GM21825 (cell line): ENCODE measurements around the gene KXD1.
"Not testable (repeated sequence)": the region's sequence is repeated elsewhere in the genome, so short reads cannot be mapped to it uniquely, and the experiment has no call there.

Experiments used
- ATAC-seq: cut with Tn5 transposase; IDR thresholded peaks from one replicate; pipeline ENCODE4 v1.9.1; 2021; ENCODE audit warnings: mild to moderate bottlenecking, moderate library complexity; ENCODE audit not compliant: unreplicated experiment

The KXD1 gene

DNA sequence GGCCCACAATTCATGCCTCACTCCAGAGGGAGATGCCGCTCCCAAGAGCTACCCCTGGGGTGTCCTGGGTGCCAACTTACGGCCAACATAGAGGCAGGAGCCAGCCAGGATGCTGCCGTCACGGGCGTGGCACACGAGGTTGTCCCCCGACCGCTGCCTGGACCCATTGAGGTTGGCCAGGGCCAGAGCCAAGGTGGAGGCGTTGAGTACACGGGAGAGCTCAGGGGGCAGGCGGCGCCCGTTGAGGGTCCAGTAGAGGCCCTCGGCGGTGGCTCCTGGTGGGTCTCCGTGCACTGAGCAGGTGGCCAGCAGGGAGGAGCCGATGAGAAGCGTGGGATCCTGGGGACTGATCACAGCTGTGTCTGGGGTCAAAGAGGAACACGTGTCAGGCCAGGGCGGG lies 41.8 kb downstream of the KXD1 start:
- no peak for ATAC-seq

- ATAC-seq, result not testable (repeated sequence)
Observed at GRCh38 chr19:18600692-18601397, 43.2 kb downstream of the KXD1 start.

DNA sequence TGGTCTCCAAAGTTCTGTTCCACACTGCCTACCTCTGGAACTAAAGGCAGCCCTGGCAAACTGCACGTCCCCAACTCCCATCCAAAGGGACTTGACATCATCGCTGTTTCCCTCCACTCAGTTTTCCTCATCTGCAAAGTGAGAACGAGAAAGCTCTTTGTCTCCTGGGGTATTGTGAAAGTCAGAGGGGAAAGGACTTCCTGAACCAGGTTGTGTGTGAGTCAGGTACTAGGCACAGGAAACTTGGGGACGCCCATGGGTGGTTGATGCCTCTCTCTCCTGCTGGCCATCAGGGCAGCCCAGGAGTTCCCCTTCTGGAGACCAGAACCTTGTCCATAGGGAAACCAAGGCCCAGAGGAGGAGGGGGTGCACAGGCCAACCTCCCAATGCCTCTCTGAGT lies 44.2 kb downstream of the KXD1 start:
- ATAC-seq, result no peak

DNA sequence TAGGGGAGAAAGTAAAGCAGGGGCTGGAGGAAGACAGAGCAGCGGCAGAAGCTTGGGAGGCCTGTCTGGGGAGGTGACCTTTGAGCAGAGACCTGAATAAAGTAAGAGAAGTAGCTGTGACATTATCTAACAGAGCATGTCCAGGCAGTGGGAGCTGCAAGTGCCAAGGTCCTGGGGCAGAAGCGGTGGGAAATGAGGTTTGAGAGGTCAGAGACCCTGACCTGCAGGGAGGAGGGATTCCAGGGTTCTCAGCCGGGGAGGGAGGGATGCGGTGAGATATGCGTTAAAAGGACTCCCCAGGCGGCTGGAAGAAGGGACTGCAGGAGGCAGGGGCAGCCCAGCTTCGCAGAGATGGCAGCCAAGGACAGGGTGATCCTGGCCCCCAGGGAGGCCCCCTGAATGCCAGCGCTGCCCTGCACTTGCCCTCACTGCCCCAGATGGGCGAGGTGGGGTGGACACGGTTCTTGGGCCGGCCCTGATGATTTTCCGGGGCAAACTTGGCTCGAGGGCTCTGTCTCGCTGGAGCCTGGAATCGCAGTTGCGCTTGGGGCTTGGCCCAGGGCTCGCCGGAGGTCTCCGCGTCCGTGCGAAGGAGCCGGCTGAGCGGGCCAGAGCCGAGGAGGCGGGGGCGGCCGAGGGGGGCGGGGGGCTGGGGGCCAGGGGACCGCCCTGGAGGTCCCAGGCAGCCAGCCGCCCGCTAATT lies 45.7 kb downstream of the KXD1 start:
- ATAC-seq, result no peak

DNA sequence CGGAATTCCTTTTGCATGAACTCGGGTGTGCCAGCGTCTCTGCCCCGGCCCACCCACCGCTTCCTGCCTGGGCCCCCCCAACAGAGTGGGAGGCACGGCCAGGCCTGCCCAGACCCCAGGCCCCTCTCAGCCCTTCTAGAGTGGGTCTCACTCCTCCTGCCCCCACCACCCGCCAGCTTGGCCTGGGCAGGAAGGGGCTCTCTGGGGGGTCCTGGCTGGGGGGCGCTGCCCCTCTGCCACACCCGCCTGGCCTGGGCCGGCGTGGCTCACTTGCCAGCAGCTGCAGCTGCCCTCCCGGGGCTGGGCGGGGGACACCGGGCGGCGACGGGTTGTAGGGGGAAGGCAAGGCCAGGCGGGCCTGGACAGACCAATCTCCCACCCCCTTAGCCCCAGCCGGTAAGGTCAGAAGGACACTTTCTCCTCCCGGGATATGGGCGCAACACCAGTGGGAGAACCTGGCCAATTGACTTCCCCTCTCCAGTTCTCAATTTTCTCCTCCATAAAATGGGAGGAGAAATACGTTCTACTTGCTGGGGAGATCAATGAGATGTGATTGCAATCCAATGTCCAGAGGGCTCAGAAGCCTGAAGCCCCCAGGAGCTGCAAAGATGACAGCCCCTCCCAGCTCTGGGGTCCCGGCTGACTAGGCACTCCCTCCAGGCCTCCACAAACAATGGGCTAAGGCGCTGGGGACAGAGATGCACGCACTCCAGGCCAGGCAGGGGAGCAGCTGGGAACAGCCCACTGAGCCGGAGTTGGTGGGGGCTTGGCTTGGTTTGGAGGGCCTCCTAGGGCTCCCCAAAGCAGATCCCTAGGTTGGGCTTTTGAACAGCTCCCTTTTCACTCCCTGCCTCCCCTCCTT lies 46.5 kb downstream of the KXD1 start:
- ATAC-seq, result no peak

DNA sequence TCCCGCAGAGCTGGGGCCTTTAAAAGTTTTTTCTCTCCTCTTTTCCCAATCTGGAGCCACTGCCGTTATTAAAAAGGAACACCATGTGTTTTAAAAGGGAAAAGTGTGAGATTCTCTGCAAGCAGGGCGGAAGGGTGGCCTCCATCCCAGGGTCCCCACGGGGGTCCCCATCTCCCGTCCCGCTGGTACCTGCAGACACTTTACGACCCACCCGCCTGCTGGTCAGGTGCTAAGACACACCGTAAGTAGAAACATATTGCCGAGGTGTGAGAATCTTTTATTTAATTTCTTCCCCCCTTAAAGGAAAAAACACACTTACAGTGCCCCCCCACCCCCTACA lies 47.1 kb downstream of the KXD1 start:
- no peak for ATAC-seq

GRCh38 chr19:18605196-18605545 lies 47.5 kb downstream of the KXD1 start:
- no peak for ATAC-seq

- no peak for ATAC-seq
Observed at GRCh38 chr19:18605546-18606280, 48.0 kb downstream of the KXD1 start.

GRCh38 chr19:18606281-18607225 lies 48.9 kb downstream of the KXD1 start, which contains the start of gene CRLF1:
TSS of gene CRLF1 (minus strand) at chr19:18606799. CDS start at chr19:18606656, 143 bp downstream.
- no peak for ATAC-seq

DNA sequence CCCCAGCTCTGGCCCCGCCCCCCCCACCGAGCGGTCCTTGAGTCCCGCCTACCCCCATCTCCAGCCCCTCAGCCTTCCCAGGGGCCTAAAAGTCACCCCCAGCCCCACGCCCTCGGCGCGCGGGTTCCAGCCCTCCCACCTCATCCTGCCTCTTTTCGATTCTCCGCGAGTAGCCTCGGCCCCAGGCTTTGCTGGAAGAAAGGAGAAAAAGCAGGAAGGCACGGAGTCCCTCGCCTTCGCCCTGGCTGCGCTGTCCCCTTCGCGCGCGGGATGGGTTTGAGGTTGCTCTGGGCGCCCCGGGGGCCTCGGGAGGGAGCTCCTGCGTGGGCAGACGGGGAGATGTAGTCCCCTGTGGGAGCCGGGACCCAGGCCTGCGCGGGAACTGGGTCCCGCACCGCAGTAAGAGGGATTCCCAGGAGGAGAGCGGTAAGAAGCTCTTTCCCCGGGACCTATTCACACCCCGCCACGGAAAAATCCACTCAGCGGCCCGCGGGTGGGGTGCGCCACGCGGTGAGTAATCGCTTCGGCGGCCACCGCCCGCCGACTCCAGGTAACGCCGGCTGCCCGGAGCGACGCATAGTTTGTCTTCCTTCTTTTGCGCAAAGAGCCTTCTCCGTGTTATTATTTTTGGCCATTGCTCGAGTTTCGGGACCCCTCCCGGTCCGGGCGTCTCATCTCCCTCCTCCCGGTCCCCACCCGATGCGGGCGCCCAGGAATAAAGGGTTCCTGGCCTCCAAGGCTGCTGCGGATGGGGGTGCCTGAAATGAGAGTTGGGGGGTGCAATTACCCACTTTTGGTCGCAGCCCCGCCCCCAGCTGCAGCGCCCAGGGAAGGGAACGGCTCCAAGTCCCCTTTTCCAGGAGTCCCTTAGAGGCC lies 49.8 kb downstream of the KXD1 start:
- ATAC-seq, result no peak

GRCh38 chr19:18608102-18608804 lies 50.6 kb downstream of the KXD1 start:
- no peak for ATAC-seq

- ATAC-seq, result no peak
Observed at GRCh38 chr19:18608805-18609716, 51.4 kb downstream of the KXD1 start.

GRCh38 chr19:18609717-18610051 lies 52.0 kb downstream of the KXD1 start:
- no peak for ATAC-seq

DNA sequence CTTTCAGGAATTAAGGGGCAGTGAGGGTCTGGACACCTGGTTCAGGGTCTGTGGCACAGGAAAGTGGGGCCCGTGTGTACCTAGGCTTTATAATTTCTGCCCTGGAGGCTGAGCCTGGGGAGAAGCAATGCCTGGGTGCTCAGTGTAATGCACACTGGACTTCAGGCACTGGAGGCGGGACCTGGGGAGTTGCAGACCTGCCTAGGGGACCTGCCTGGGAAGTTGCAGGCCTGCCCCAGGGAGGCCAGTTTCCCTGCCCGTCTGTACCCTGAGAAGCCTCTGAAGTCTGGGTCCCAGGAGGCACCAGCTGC lies 52.5 kb downstream of the KXD1 start:
- ATAC-seq, result no peak

- no peak for ATAC-seq
Observed at GRCh38 chr19:18610556-18611326, 53.1 kb downstream of the KXD1 start.

- ATAC-seq, result no peak
Observed at GRCh38 chr19:18611327-18612050, 53.8 kb downstream of the KXD1 start.
